ENCODE measurements around the gene LMO2. TPM values are rescaled to one million over a fixed set of nuclear protein-coding genes. Genes with fewer than 3 reads are reported as not detected.
"Not testable (repeated sequence)": the region's sequence is repeated elsewhere in the genome, so short reads cannot be mapped to it uniquely, and the experiment has no call there.

The LMO2 gene
- total RNA-seq, 2 donors from 2014 or later: 1.1 to 1.2 TPM

DNA sequence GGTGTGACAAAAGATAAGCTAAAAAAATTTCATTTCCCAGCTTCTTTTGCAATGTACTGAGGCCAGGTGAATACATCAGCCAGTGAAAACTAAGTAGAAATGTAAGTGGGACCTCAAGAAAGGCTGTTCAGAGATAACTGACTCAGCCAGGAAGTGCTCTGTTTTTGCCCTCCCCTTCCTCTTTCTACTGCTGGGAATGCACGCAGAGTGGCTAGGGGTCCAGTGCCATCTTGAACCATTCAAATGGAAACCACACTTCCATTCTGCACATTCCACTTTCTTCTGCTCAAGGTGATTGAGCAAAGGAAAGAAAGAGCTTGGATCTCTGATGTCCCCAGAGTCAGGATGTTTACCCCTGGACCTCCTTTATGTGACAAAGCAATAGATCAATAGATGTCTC, 27.8 kb upstream of the LMO2 start:
- Mint-ChIP-seq H3K9me3 (no peaks in the 10 kb centered on the region), H3K36me3 (ENCODE audit: low read depth) (no peaks in the 10 kb centered on the region), H3K4me3 (no peak overlapping the region), H3K27me3 (ENCODE audit: insufficient read depth) (peaks cover 1% of the 10 kb centered on the region), H3K4me1 (no peaks in the 10 kb centered on the region), H3K27ac (no peak overlapping the region)
- Histone ChIP-seq H3K9me3 (ENCODE audit: control insufficient read depth, low read length) (no peaks in the 10 kb centered on the region), H3K36me3 (ENCODE audit: control insufficient read depth, insufficient read depth, low read length) (no peaks in the 10 kb centered on the region), H3K4me3 (ENCODE audit: low read length) (no peak overlapping the region), H3K27me3 (ENCODE audit: control insufficient read depth, insufficient read depth, low read length, poor library complexity, severe bottlenecking) (no peaks in the 10 kb centered on the region), H3K9ac (ENCODE audit: extremely low read depth, low read length, poor library complexity, severe bottlenecking) (no peak overlapping the region), H3K27ac (ENCODE audit: low read depth, low read length) (no peak overlapping the region), H3K4me1 (ENCODE audit: control insufficient read depth, insufficient read depth, low read length) (no peaks in the 10 kb centered on the region)
- no peak for DNase-seq
- 90% methylated on average over 1 of the region's 1 CpG; no CpG with 5 or more reads in 1 of the 2 experiments for WGBS, 2 experiments (ENCODE audit: insufficient coverage in 1 of 2, insufficient read length in 1 of 2)
- TF ChIP-seq, protein P1, sequence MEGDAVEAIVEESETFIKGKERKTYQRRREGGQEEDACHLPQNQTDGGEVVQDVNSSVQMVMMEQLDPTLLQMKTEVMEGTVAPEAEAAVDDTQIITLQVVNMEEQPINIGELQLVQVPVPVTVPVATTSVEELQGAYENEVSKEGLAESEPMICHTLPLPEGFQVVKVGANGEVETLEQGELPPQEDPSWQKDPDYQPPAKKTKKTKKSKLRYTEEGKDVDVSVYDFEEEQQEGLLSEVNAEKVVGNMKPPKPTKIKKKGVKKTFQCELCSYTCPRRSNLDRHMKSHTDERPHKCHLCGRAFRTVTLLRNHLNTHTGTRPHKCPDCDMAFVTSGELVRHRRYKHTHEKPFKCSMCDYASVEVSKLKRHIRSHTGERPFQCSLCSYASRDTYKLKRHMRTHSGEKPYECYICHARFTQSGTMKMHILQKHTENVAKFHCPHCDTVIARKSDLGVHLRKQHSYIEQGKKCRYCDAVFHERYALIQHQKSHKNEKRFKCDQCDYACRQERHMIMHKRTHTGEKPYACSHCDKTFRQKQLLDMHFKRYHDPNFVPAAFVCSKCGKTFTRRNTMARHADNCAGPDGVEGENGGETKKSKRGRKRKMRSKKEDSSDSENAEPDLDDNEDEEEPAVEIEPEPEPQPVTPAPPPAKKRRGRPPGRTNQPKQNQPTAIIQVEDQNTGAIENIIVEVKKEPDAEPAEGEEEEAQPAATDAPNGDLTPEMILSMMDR (conservative IDR thresholded peaks at IDR 0.05): no peak

DNA sequence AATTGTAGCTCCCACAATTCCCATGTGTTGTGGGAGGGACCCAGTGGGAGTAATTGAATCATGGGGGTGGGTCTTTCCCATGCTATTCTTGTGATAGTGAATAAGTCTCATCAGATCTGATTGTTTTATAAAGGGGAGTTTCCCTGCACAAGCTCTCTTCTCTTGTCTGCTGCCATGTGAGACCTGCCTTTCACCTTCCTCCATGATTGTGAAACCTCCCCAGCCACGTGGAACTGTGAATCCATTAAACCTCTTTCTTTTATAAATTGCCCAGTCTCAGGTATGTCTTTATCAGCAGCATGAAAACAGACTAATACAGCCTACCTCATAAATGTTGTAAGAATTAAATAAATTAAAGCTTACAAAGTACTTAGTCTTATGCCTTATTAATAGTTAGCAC, 25.5 kb upstream of the LMO2 start:
- not testable (repeated sequence) for H3K27ac Mint-ChIP-seq; H3K4me1 Mint-ChIP-seq; DNase-seq; H3K27ac ChIP-seq (ENCODE audit: low read depth, low read length); H3K9ac ChIP-seq (ENCODE audit: extremely low read depth, low read length, poor library complexity, severe bottlenecking); H3K4me3 Mint-ChIP-seq; H3K27me3 ChIP-seq (ENCODE audit: control insufficient read depth, insufficient read depth, low read length, poor library complexity, severe bottlenecking); H3K4me1 ChIP-seq (ENCODE audit: control insufficient read depth, insufficient read depth, low read length); H3K36me3 ChIP-seq (ENCODE audit: control insufficient read depth, insufficient read depth, low read length); H3K9me3 ChIP-seq (ENCODE audit: control insufficient read depth, low read length); H3K4me3 ChIP-seq (ENCODE audit: low read length); H3K36me3 Mint-ChIP-seq (ENCODE audit: low read depth); H3K27me3 Mint-ChIP-seq (ENCODE audit: insufficient read depth)
- peaks cover 12% of the 10 kb centered on the region for H3K9me3 Mint-ChIP-seq
- WGBS, 2 experiments (ENCODE audit: insufficient coverage in 1 of 2, insufficient read length in 1 of 2): 57% methylated on average over 1 of the region's 1 CpG; no CpG with 5 or more reads in 1 of the 2 experiments

DNA sequence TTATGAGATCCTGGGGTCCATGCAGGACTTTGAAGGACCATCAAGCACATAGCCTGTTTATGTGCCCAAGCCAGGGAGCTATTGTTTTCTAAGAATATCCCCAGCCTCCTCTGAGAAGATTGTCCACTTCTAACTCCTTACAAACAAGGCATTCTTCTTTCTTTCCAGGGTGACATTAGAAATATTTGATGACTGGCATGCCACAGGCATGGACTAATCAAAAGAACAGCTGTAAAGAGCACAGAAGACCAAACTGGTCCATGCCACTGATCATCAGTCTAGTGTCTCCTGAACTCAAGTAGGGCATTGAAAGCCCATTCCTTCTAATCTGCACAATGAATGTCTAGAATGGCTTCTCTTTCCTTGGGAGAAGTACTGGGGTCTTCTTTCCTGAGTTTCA, 24.9 kb upstream of the LMO2 start:
- Mint-ChIP-seq H3K4me1 (peaks cover 8% of the 10 kb centered on the region), H3K27ac (no peak overlapping the region), H3K36me3 (ENCODE audit: low read depth) (no peaks in the 10 kb centered on the region), H3K9me3 (peaks cover 12% of the 10 kb centered on the region), H3K27me3 (ENCODE audit: insufficient read depth) (peaks cover 1% of the 10 kb centered on the region), H3K4me3 (no peak overlapping the region)
- H3K36me3 ChIP-seq (ENCODE audit: control insufficient read depth, insufficient read depth, low read length): no peaks in the 10 kb centered on the region
- no peak overlapping the region for H3K9ac ChIP-seq (ENCODE audit: extremely low read depth, low read length, poor library complexity, severe bottlenecking)
- TF ChIP-seq, protein P1 (conservative IDR thresholded peaks at IDR 0.05): no peak
- peaks cover 4% of the 10 kb centered on the region for H3K9me3 ChIP-seq (ENCODE audit: control insufficient read depth, low read length)
- no peaks in the 10 kb centered on the region for H3K27me3 ChIP-seq (ENCODE audit: control insufficient read depth, insufficient read depth, low read length, poor library complexity, severe bottlenecking)
- H3K4me1 ChIP-seq (ENCODE audit: control insufficient read depth, insufficient read depth, low read length): no peaks in the 10 kb centered on the region
- H3K4me3 ChIP-seq (ENCODE audit: low read length): no peak overlapping the region
- H3K27ac ChIP-seq (ENCODE audit: low read depth, low read length): no peak overlapping the region
- no peak for DNase-seq

GRCh38 chr11:33915526-33915925, 23.6 kb upstream of the LMO2 start:
- H3K9me3 ChIP-seq (ENCODE audit: control insufficient read depth, low read length): peaks cover 4% of the 10 kb centered on the region
- no peaks in the 10 kb centered on the region for H3K36me3 Mint-ChIP-seq (ENCODE audit: low read depth)
- 91 to 92% methylated on average over 5 of the region's 5 CpGs for WGBS, 2 experiments (ENCODE audit: insufficient coverage in 1 of 2, insufficient read length in 1 of 2)
- no peaks in the 10 kb centered on the region for H3K4me1 ChIP-seq (ENCODE audit: control insufficient read depth, insufficient read depth, low read length)
- H3K4me3 ChIP-seq (ENCODE audit: low read length): no peak overlapping the region
- no peaks in the 10 kb centered on the region for H3K27me3 ChIP-seq (ENCODE audit: control insufficient read depth, insufficient read depth, low read length, poor library complexity, severe bottlenecking)
- no peaks in the 10 kb centered on the region for H3K36me3 ChIP-seq (ENCODE audit: control insufficient read depth, insufficient read depth, low read length)
- no peak overlapping the region for H3K27ac Mint-ChIP-seq
- H3K9me3 Mint-ChIP-seq: peaks cover 12% of the 10 kb centered on the region
- H3K4me1 Mint-ChIP-seq: peaks cover 10% of the 10 kb centered on the region
- TF ChIP-seq, protein P1 (conservative IDR thresholded peaks at IDR 0.05): no peak
- DNase-seq: no peak
- peaks cover 1% of the 10 kb centered on the region for H3K27me3 Mint-ChIP-seq (ENCODE audit: insufficient read depth)
- H3K4me3 Mint-ChIP-seq: no peak overlapping the region
- no peak overlapping the region for H3K9ac ChIP-seq (ENCODE audit: extremely low read depth, low read length, poor library complexity, severe bottlenecking)
- H3K27ac ChIP-seq (ENCODE audit: low read depth, low read length): no peak overlapping the region
